B cell (primary cell): Measurements from ENCODE around the gene NTN5. TPM values are rescaled to one million over a fixed set of nuclear protein-coding genes. Genes with fewer than 3 reads are reported as not detected.
"Not testable (repeated sequence)": the region's sequence is repeated elsewhere in the genome, so short reads cannot be mapped to it uniquely, and the experiment has no call there.

ENCODE experiments used
- ATAC-seq: fragments of 200-7000 bp; cut with Tn5 transposase; one replicate; pipeline ENCODE4 v1.10.0; 2021; ENCODE audit warnings: low read depth, mild to moderate bottlenecking, moderate number of reproducible peaks, moderate library complexity
- CTCF ChIA-PET: fragments of 350-600 bp; sonication (Branson Sonifier 250); formaldehyde crosslinking; loops from one replicate; lab custom pipeline; 2021; ENCODE audit warnings: antibody characterized with exemption, inconsistent platforms; lab: Charles Lee
- POLR2A ChIA-PET: fragments of 350-600 bp; sonication (Branson Sonifier 250); formaldehyde crosslinking; loops from one replicate; lab custom pipeline; 2021; ENCODE audit warnings: antibody characterized with exemption; lab: Charles Lee
- DNase-seq: peaks from one replicate; pipeline ENCODE4 v3.0.0; 2013
- H2AFZ ChIP-seq: 2 replicates; pipeline ENCODE4 v1.6.1; 2012; ENCODE audit warnings: mild to moderate bottlenecking, low read depth, low read length; ENCODE audit not compliant: insufficient read depth, poor library complexity, severe bottlenecking
- H3K27ac ChIP-seq, 2 donors: 1 replicate in 1 of 2; 2 replicates in 1 of 2; pipeline ENCODE4 v1.5.1; 2012 to 2013; ENCODE audit warnings: low read length in 2 of 2, mild to moderate bottlenecking in 2 of 2, moderate library complexity in 1 of 2
- H3K27me3 ChIP-seq, 4 experiments: fragments of 200-600 bp in 1 of 4; sonication (generic) in 1 of 4; replicated peaks in 1 of 4; 1 replicate in 2 of 4; 2 replicates in 2 of 4; pipeline versions ENCODE4 v1.6.1 to v1.7.0; 2013 to 2016; ENCODE audit warnings: low read length in 3 of 4, mild to moderate bottlenecking in 2 of 4, mixed read lengths in 1 of 4, moderate library complexity in 1 of 4; ENCODE audit not compliant: insufficient read depth in 4 of 4, control insufficient read depth in 3 of 4; ENCODE audit errors: control extremely low read depth in 1 of 4
- H3K36me3 ChIP-seq, 2 experiments: replicated peaks in 1 of 2; 1 replicate in 1 of 2; 2 replicates in 1 of 2; pipeline versions ENCODE4 v1.6.1 to v1.7.1; 2013; ENCODE audit warnings: low read length in 1 of 2; ENCODE audit not compliant: insufficient read depth in 2 of 2, control insufficient read depth in 1 of 2; ENCODE audit errors: control extremely low read depth in 1 of 2, extremely low read depth in 1 of 2
- H3K4me1 ChIP-seq, 2 donors: fragments of 200-600 bp in 1 of 2; sonication (generic) in 1 of 2; 1 replicate in 1 of 2; 2 replicates in 1 of 2; pipeline versions ENCODE4 v1.5.1 to v1.6.1; 2013 to 2017; ENCODE audit warnings: low read length in 2 of 2; ENCODE audit not compliant: control insufficient read depth in 2 of 2, insufficient read depth in 2 of 2
- H3K4me2 ChIP-seq: replicated peaks from 2 replicates; pipeline ENCODE3; 2012; ENCODE audit warnings: mild to moderate bottlenecking, low read depth, low read length; ENCODE audit not compliant: poor library complexity, severe bottlenecking
- H3K4me3 ChIP-seq, 5 experiments: fragments of 200-600 bp in 1 of 5; sonication (generic) in 1 of 5; 1 replicate in 3 of 5; 2 replicates in 2 of 5; pipeline versions ENCODE4 v1.5.1 to v1.7.0; 2011 to 2016; ENCODE audit warnings: low read length in 4 of 5, mild to moderate bottlenecking in 4 of 5, low read depth in 2 of 5, control low read depth in 1 of 5, moderate library complexity in 1 of 5; ENCODE audit not compliant: insufficient read depth in 1 of 5; ENCODE audit errors: control extremely low read depth in 1 of 5, extremely low read depth in 1 of 5
- H3K79me2 ChIP-seq: fragments of 200-600 bp; sonication (generic); one replicate; pipeline ENCODE4 v1.6.0; 2016; ENCODE audit warnings: low read length; ENCODE audit not compliant: control insufficient read depth, insufficient read depth
- H3K9ac ChIP-seq: fragments of 200-600 bp; sonication (generic); 2 replicates; pipeline ENCODE4 v1.6.1; 2017; ENCODE audit warnings: mild to moderate bottlenecking, low read length, moderate library complexity
- H3K9me3 ChIP-seq, 3 donors: one replicate each; pipeline versions ENCODE4 v1.6.1 to v1.7.1; 2013; ENCODE audit warnings: low read length in 2 of 3; ENCODE audit not compliant: control insufficient read depth in 2 of 3, insufficient read depth in 1 of 3; ENCODE audit errors: control extremely low read depth in 1 of 3
- H4K20me1 ChIP-seq: 2 replicates; pipeline ENCODE4 v1.6.0; 2012; ENCODE audit warnings: mild to moderate bottlenecking, low read length; ENCODE audit not compliant: insufficient read depth, control insufficient read depth, poor library complexity, severe bottlenecking
- H3K27ac Mint-ChIP-seq: one replicate; pipeline ENCODE4 v1.8.0; 2021; ENCODE audit warnings: mixed read lengths
- H3K27me3 Mint-ChIP-seq: one replicate; pipeline ENCODE4 v1.8.0; 2021; ENCODE audit warnings: mixed read lengths
- H3K4me1 Mint-ChIP-seq: one replicate; pipeline ENCODE4 v1.8.0; 2021; ENCODE audit warnings: mixed read lengths
- H3K4me3 Mint-ChIP-seq: one replicate; pipeline ENCODE4 v1.8.0; 2021; ENCODE audit warnings: mixed read lengths
- H3K9me3 Mint-ChIP-seq: one replicate; pipeline ENCODE4 v1.8.0; 2022; ENCODE audit warnings: mixed read lengths; ENCODE audit not compliant: insufficient read depth
- CTCF ChIP-seq: fragments of 200-600 bp; IDR thresholded peaks from one replicate; pipeline ENCODE4 v1.8.0; 2022; ENCODE audit warnings: antibody characterized with exemption, mild to moderate bottlenecking
- EZH2 ChIP-seq: IDR thresholded peaks from 2 replicates; pipeline ENCODE4 v1.6.1; 2012; ENCODE audit warnings: borderline replicate concordance, low read depth, mild to moderate bottlenecking, moderate library complexity, low read length; ENCODE audit not compliant: insufficient read depth, poor library complexity, severe bottlenecking
- WGBS: methylation state at CpG from one replicate; pipeline ENCODE4 v1.1.5; 2013; ENCODE audit warnings: missing lambda C conversion rate; ENCODE audit not compliant: insufficient coverage; 5-methylcytosine and 5-hydroxymethylcytosine counted together
- intact Hi-C: fragments of 100-400 bp; cut with micrococcal nuclease; formaldehyde crosslinking; loops from one replicate; pipeline ENCODE4 v1.10.0; 2022
- polyA plus RNA-seq: library from polyadenylated mRNA; depleted of rRNA; stranded (reverse); fragments of >200 nt; gene quantifications from 2 replicates; pipeline ENCODE4 v1.2.3, GENCODE V29; 2012
- total RNA-seq, 2 donors: library from RNA; stranded (reverse); fragments of 120-200 nt in 1 of 2; gene quantifications; 1 replicate in 1 of 2; 2 replicates in 1 of 2; pipeline versions ENCODE4 v1.2.3 to v1.2.4, GENCODE V29; 2013 to 2022

NTN5 gene
- total and polyA plus RNA-seq, 2 donors (not counting 1 experiment from before 2014, with no cell fraction given): 1.2 to 1.8 TPM

GRCh38 chr19:48632692-48633147 lies 40.1 kb downstream of the NTN5 start:
- Histone ChIP-seq H3K4me2 (no peak overlapping the region), H3K4me1 (peaks cover 22 to 26% of the 10 kb centered on the region in 2 donors), H3K27me3 (no peaks in the 10 kb centered on the region), H3K27ac (no peak overlapping the region), H3K9ac (no peak overlapping the region), H3K36me3 (peaks cover 0 to 54% of the 10 kb centered on the region in 2 experiments), H3K9me3 (peaks cover 0 to 10% (median 0%) of the 10 kb centered on the region in 3 donors), H2AFZ (no peak overlapping the region), H4K20me1 (peaks cover 76% of the 10 kb centered on the region), H3K4me3 (no peak overlapping the region), H3K79me2 (peaks cover 22% of the 10 kb centered on the region)
- ATAC-seq: no peak
- H3K4me1 Mint-ChIP-seq: peaks cover 32% of the 10 kb centered on the region
- no peak for DNase-seq
- no peak for TF ChIP-seq CTCF
- TF ChIP-seq EZH2: no peak
- H3K27ac Mint-ChIP-seq: peak overlapping the region; percentile 53
- H3K4me3 Mint-ChIP-seq: no peak overlapping the region
- POLR2A ChIA-PET: interaction anchor here (2.2 to 2.9 kb wide), 2 partner anchors 9 to 14 kb away, joined by 11 to 17 read pairs; partner anchors contain the start of genes RPL18 and SPHK2
- H3K27me3 Mint-ChIP-seq: no peaks in the 10 kb centered on the region
- CTCF ChIA-PET: interaction anchor here (0.7 to 2.0 kb wide), 2 partner anchors 13 to 127 kb away, joined by 3 to 9 read pairs; partner anchors contain the start of gene CA11
- intact Hi-C loops: loop anchor here (10.0 kb wide), 2 partner anchors 482 to 842 kb away; partner anchors contain the start of genes C19orf73, FLT3LG, LIN7B and PPFIA3
- H3K9me3 Mint-ChIP-seq: no peaks in the 10 kb centered on the region

- intact Hi-C loops: loop anchor here (10.0 kb wide), 2 partner anchors 483 to 843 kb away; partner anchors contain the start of genes C19orf73, FLT3LG, LIN7B and PPFIA3
- H3K9me3 Mint-ChIP-seq, H3K4me2 ChIP-seq, DNase-seq, H3K4me3 ChIP-seq, H3K9me3 ChIP-seq, H3K27ac ChIP-seq, H3K4me3 Mint-ChIP-seq, H2AFZ ChIP-seq, H3K27me3 Mint-ChIP-seq, ATAC-seq, H3K9ac ChIP-seq, H3K27me3 ChIP-seq: not testable (repeated sequence)
- H3K4me1 ChIP-seq: peaks cover 22 to 26% of the 10 kb centered on the region in 2 donors
- 98% methylated on average over 11 of the region's 11 CpGs for WGBS
- ChIA-PET POLR2A (interaction anchor here (2.2 to 2.9 kb wide), 2 partner anchors 8 to 13 kb away, joined by 11 to 17 read pairs; partner anchors contain the start of genes RPL18 and SPHK2), CTCF (interaction anchor here (2.0 kb wide), 1 partner anchor 13 kb away, joined by 9 read pairs; the partner anchor contains the start of gene CA11)
- Mint-ChIP-seq H3K27ac (peak overlapping the region; percentile 53), H3K4me1 (peaks cover 32% of the 10 kb centered on the region)
- peaks cover 22% of the 10 kb centered on the region for H3K79me2 ChIP-seq
- H4K20me1 ChIP-seq: peaks cover 76% of the 10 kb centered on the region
- H3K36me3 ChIP-seq: peaks cover 0 to 54% of the 10 kb centered on the region in 2 experiments
Measured at GRCh38 chr19:48632286-48632685, 40.5 kb downstream of the NTN5 start.
